GM19043 (cell line): ENCODE data around the gene FAM89B.

Source experiments
- ATAC-seq: cut with Tn5 transposase; IDR thresholded peaks from one replicate; pipeline ENCODE4 v1.9.1; 2021; ENCODE audit warnings: low read depth; ENCODE audit not compliant: unreplicated experiment

The FAM89B gene

GRCh38 chr11:65609229-65609628 is 36.9 kb downstream of the FAM89B start:
- ATAC-seq = no peak

- no peak for ATAC-seq
Observed at GRCh38 chr11:65609665-65610064, 37.3 kb downstream of the FAM89B start.

- no peak for ATAC-seq
Observed at GRCh38 chr11:65610404-65610803, 38.1 kb downstream of the FAM89B start.

- no peak for ATAC-seq
Observed at GRCh38 chr11:65611028-65611757, 38.9 kb downstream of the FAM89B start.

GRCh38 chr11:65611758-65612603 is 39.6 kb downstream of the FAM89B start:
- ATAC-seq = no peak

GRCh38 chr11:65612691-65613090 is 40.4 kb downstream of the FAM89B start:
- no peak for ATAC-seq

- ATAC-seq = no peak
Observed at GRCh38 chr11:65613091-65613928, 41.0 kb downstream of the FAM89B start.

- peak; percentile 76 for ATAC-seq
Observed at GRCh38 chr11:65615229-65615949, 43.1 kb downstream of the FAM89B start, which contains the start of gene PCNX3. Gene PCNX3, plus strand, starts transcription at chr11:65615776. Its CDS starts 536 bp downstream, at chr11:65616312.

- ATAC-seq = no peak
Observed at GRCh38 chr11:65615950-65616574, 43.7 kb downstream of the FAM89B start.

GRCh38 chr11:65616575-65617001 is 44.2 kb downstream of the FAM89B start:
- no peak for ATAC-seq

GRCh38 chr11:65617136-65617850 is 45.0 kb downstream of the FAM89B start:
- ATAC-seq = no peak

GRCh38 chr11:65617990-65618751 is 45.8 kb downstream of the FAM89B start:
- ATAC-seq = no peak

- no peak for ATAC-seq
Observed at GRCh38 chr11:65618763-65619162, 46.4 kb downstream of the FAM89B start.

GRCh38 chr11:65619281-65619928 is 47.1 kb downstream of the FAM89B start:
- no peak for ATAC-seq

- no peak for ATAC-seq
Observed at GRCh38 chr11:65620666-65621065, 48.3 kb downstream of the FAM89B start.

- ATAC-seq = no peak
Observed at GRCh38 chr11:65621460-65621859, 49.1 kb downstream of the FAM89B start.

GRCh38 chr11:65622011-65622410 is 49.7 kb downstream of the FAM89B start:
- ATAC-seq = no peak

GRCh38 chr11:65623177-65623576 is 50.8 kb downstream of the FAM89B start:
- ATAC-seq = no peak
